Medulla oblongata (tissue), 1 donor: Measurements from ENCODE around the gene MYO3A.

Source experiments
- DNase-seq: peaks from one replicate; pipeline ENCODE4 v3.0.0-alpha.2; 2015; ENCODE audit errors: extremely low spot score

MYO3A gene

DNA sequence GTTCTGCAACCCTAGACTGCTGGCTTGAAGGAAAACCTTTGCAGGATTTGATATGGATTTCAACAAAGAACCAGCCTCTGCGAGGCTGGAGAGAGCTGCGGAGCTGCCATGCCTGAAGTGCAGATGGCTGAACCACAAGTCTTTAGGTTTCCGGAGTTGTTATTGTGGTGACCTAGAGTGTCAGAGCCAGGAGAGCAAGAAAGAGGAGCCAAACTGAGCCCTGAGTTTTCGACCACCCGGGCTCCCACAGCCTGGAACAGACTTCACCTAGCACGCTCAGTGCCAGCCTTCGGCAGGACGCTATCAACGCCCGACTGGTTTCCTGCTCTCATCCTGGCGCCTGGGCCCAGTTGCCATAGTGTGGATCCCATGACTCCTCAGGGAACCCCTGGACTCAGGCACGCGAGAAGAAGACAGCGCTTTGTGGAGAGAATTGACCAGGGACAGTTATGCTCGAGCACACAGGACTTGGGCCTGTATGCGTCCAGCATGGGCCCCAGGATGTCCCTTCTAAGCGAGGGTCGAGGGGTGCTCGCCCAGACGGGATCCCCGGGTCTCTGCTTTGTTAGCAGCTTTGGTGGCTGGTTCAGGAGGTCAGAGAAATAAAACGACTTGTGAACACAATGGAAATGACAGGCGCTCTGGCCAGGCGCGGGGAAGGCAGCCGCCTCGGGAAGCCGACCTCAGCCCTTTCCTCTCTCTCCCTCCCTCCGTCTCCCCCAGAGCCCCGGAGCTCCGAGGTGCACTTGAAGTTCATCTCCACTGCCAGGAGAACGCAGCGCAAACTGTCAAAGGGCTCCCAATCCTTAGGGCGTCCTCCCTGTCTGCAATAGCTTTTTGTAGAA is 280.7 kb downstream of the MYO3A start:
- no peak for DNase-seq

DNA sequence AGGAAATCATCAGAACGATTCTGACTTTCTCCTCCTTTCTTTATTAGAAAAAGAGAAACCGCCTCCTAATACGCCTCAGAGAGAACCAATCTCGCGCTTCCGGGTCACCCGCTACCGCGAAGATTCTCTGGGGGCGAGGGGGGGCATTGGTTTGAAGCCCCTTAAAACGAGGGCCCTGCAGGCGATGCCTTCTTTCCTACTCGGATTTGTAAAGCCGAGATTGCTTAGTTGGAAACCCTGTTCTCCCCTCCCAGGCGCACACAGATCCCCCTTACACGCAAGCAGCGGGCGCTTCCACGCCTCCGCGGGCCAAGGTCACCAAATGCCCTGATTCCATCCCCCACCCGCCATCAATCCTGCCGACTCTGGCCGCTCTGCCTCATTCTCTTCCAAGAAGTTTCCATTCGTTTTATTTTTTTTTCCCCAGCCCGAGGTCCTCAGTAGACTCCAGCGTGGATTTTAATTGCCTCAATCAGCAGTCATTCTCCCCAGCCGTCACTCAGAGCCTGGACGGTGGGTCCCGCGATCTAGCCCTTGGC is 281.4 kb downstream of the MYO3A start:
- DNase-seq: no peak

DNA sequence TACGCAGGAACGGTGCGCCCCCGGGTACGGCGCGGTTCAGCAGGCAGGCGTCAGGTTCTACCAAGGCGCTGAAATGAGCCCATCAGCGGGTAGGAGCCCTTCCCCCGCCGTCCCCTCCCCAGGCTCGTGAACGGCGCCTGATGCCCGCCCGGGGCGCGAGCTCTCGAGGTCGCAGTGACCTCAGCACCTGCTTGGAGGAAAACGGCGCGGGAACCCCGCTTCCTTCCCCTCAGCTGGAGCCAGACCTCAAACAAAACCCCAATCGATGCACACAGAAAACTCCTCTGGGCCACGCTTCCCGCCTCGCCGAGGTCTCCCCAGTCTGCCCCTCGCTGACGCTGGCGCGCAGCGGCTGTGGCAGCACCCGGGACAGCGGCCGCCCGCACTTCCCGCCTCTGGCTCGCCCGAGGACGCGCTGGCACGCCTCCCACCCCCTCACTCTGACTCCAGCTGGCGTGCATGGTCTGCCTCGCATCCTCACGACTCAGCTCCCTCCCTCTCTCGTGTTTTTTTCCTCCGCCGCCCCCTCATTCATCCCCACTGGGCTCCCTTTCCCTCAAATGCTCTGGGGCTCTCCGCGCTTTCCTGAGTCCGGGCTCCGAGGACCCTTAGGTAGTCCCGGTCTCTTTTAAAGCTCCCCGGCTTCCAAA is 282.0 kb downstream of the MYO3A start:
- DNase-seq: no peak

DNA sequence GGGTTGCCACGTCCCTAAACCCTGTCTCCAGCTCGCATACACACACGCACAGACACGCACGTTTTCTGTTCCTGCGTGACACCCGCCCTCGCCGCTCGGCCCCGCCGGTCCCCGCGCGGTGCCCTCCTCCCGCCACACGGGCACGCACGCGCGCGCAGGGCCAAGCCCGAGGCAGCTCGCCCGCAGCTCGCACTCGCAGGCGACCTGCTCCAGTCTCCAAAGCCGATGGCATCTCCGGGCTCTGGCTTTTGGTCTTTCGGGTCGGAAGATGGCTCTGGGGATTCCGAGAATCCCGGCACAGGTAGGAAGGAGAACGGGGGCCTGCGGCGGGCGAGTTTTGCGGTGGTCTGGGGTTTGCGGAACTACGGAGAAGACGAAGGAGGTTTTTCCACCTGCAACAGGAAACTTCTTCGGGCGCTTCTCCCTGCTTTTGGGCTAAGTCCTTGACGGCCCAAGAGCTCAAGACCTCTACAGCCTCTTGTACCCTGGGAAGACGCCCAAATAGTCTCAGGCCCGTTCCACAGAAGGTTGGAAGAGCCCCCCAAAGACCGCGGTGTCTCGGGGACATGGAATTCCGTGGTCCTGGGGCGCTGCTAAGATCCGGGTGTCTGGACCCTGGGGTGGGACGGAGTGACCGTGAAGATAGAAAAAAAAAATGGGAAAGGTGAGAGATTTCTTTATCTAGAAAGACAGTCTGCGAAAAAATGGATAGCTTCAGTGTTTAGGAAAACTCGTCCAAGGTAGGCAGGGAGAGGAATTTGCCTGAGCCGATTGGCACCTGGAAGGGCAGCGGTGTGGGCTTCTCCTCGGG is 282.8 kb downstream of the MYO3A start, which contains the start of gene GAD2:
TSS of gene GAD2 (plus strand) at position 190 of the 811 bp plus-strand sequence. CDS start at position 226, 36 bp downstream.
- no peak for DNase-seq

DNA sequence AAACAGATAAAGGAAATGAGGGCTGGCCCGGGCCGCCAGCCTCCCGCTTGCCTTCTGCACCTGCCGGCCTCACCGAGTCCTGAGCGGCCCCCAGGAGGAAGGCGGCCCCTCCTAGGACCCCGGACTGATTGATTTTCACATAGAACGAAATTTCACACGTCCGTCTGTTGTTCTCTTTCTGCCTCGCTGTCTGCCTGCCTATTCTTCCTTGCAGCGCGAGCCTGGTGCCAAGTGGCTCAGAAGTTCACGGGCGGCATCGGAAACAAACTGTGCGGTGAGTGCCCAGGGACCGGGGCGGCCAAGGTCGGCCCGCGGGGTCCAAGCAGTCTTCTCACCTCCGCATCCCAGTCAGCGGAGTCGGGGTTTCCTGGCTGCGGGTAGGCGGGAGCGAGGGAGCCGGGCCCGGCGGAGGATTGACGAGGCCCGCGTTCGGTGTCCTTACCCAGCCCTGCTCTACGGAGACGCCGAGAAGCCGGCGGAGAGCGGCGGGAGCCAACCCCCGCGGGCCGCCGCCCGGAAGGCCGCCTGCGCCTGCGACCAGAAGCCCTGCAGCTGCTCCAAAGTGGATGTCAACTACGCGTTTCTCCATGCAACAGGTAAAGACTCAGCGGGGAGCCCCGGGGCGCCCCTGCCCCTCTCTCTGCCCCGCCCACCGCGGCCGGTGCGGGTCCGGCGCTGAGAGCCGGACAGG is 283.5 kb downstream of the MYO3A start:
- no peak for DNase-seq

DNA sequence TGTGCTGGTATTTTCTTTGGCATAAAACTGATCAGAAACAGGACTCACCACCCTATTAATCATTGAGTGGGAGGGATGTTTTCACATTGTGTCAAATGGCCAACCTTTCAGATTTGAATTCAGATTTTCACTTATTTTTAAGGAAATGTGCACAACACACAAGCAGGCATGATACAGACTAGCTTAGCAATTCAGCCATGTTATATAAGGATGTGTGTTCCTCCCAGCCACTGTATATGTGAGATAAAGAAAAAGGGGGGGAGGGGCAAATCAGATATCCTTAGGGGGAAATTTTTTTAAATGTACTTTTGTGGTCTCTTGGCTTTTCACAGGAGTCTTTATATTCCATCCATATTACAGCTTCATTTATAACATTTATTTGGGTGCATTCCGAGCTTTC is 285.6 kb downstream of the MYO3A start:
- no peak for DNase-seq

DNA sequence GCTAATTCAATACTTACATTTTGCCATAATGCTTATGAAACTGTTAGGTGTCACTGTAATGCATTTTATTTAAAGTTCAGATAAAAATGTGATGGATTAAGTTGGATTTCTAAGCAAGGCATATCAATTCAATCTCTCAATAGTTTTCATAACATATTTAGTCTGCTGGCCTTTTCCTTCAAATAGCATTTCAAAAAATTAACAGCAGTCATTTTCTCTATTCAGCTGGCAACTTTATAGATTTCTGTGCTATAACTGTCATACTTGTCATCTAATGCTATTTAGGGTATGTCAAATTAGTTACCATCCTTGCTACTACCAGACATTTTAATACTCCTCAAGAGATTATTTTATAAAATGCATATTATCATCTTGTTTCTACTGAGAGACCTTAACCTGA is 286.9 kb downstream of the MYO3A start:
- no peak for DNase-seq

DNA sequence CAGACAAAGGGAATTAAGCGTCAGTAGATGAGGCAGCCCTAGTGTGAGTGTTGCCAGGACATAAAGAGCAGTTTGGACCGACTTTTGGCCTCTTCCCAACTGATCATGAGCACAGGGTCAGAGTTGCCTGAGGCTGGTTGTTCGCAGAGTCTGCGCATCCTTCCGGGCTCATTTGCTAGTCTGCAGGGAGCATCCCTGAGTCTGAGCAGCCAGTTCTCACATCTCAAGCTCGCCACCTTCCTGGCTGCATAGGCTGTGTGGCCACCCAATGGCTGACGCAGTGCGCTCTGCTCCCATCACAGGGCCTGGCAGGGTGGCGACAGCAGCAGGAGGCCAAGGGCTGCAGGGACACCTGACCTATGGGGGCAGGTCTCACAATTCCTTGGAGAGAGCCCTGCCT is 287.5 kb downstream of the MYO3A start:
- no peak for DNase-seq

DNA sequence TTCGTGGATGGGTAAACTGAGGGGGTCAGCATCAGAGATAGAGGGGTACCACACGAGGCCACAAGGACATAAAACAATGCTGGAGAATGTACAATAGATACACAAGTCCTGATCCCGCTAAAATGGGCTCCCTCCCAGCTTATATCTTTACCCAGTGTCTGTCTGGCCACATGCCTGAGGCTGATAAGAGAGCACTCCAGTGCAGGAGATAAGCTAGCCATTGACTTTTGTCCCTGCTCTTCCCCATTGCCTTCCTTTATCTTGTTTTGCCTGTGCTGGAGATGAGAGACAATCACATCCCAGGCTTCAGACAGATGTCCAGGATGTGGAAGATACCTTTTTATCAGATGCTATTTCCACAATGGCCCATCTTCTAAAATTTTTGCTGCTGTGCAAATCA is 288.5 kb downstream of the MYO3A start:
- no peak for DNase-seq

DNA sequence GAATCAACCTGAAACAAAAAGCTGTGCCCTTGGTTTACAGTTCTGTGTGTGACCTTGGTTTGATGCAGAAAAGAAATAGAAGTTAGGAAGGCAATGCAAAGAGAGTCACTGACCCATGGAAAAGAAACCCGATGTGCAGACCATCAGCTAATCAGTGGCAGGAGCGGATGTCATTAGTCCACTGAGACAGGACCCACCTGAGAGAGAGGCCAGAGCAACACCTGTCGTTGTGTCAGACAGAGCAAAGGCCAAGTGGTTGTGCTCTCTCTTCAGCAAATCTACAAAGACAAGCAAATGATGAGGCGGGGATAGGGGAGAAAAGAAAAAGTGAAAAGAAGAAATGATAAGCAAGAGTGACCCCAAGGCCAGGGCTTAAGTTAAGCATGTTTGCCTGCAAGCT is 291.3 kb downstream of the MYO3A start:
- DNase-seq: no peak

DNA sequence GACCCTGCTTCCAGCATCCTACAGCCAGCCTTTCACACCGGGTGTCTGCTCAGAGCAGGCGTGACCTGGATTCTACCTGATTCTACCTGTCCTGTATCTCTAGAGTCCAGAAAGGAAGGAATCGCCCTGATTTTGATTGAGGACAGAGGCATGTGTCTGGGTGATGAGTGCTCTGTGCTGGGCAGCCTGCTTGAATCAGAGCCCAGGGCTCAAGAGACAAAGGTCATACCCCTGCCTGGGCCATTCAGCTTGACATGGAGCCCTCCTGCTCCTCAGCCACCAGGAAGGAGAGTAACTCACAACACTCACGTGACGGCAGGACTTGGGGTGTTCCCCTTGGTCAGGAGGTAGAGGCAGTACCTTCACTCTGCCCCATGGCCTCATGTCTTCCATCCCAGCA is 293.8 kb downstream of the MYO3A start:
- DNase-seq: no peak

DNA sequence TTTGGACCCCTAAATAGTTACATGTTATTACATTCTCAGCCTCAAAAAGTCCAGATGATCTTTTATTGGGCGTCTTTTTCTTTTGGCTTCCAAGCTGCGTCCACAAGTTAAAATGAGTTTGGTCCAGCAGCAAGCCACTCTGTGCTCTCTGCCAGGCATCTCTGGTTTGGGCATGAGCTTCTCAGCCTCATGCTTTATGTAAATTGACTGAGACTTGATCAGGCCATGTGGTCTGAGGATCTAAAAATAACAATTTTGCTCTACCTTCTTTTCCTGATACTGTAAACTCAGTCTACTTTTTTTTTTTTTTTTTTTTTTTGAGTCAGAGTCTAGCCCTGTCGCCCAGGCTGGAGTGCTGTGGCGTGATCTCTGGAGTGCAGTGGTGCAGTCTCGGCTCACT is 298.1 kb downstream of the MYO3A start:
- no peak for DNase-seq

DNA sequence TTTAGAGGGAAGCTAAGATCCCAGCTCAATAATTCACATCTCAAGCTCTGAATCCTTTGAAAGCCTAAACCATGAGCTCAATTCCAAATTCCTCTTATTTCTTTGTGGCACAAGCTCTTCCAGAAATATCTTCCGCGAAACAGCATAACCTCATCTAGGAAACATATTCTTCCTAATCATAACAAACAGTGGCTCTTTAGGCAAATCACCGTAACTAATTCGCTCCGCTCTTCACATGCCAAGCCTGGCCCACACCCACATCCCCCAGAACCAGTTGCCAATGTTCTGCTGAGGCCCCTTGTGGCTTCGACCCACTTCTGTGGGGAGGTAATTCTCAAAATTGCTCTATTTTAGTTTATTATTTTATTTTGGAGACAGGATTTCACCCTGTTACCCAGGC is 301.7 kb downstream of the MYO3A start:
- DNase-seq: no peak

DNA sequence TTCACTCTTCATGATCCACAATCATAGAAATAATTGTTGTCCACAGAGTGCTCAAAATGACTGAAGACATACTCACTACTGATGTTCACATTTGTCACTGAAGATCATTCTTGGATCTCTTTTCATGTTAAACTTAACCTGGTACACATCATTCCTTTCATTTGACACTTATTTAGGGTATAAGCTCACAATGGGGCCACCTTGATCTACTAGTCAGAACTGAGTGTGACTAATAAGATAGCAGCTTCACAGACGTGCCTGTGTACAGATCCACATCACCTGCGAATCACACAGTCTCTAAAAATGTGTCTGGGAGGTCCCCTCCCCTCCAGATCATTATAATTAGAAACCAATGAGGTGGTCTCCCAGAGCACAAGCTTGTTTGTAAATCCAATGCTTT is 304.3 kb downstream of the MYO3A start:
- DNase-seq: no peak

DNA sequence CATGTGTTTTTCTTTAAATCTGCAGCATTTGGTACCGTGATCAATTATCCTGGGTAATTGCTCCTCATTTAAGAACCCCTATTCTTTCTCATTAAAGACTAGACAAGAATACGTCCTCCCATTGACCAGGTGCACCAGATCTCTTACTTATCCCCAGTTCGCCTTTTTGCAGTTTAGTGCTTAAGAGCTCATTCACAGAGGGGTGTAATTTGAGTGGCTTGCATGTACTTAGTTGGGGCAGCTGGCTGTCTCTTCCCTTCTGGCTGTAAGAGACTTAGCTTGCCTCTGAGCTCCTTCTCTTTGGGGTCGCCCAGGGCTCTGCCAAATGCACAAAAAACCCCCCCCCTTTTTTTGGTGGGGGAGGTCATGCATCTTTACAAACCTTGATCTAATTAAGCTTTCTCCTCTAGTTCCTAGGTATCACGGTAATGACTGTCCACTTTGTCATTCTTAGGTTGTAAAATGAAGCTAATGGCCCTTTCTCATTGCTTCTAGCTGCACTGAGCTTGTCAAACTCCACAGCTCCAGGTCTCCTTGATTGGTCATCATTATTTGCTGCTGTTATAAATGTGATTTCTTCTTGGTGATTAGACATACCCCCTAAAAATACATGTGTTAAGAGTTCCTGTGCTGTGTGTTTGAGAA is 308.8 kb downstream of the MYO3A start:
- DNase-seq: no peak

DNA sequence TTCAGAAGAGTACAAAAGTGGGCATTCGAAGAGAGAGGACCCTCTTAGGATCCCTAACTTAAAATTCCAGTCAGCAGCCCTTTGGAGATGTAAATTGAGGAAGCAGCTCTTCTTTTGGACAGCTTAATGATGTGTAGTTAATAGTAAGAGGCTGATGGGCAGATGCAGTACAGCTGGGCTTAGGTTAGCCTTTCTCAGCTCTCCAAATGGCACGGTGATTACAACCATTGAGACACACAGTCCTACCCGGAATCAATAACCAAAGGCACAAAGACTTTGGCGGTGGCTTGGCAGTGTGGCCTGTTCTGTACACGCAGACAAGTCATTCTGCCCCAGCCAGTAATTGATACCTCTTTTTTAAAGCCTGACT is 309.3 kb downstream of the MYO3A start:
- no peak for DNase-seq

DNA sequence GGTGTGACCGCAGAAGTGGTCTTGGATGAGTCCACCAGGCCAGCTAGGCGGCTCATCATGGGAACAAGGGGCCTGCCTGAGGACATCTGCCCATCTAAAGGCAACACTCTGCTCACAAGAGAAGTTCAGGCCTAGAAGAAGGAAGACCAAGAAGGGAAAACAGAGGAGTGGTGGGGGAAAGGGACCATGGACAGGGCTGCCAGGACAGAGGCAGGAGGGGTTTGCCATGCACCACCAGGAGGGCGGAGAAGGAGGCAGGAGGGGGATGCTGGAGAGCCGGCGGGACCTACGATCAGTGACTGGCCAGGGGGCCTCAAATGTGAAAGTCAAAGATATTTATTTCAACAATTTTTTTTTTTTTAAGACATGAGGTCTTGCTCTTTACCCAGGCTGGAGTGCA is 315.7 kb downstream of the MYO3A start:
- no peak for DNase-seq

DNA sequence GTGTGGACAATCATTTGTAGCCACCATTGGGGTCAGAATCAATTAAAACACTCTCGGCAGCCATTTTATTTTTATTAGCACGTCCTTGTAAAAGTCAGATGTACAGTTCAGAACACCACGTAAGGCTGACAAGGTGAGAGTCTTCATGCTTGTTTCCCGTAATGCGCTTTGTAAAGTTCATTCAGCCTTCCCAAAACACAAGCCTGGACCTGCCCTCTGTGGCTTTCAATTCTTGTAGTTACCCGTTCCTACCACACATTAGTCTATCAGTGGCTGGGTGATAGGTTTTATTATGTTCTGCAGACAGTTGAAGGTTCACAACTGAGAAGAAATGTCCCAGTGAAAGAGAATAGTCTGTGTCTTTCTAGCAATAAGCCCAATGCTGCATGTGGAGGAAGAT is 317.9 kb downstream of the MYO3A start:
- DNase-seq: no peak

DNA sequence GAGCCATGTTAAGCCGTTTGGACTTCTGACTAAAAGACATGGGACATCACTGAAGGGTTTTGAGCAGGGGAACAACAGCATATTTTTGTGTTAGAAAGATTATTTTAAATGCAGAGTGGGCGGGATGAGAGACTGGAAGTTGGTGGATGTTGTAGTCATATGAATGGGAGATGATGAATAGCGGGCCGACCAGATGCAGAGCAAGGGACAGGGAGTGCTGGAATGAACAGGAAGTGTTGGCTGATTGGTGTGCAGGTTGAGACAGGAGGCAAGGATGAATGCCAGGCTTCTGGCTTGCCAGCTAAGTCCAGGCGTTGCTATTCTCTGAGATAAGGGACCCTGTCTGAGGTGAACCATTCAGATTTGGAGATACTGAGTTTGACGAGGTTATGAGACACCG is 320.6 kb downstream of the MYO3A start:
- DNase-seq: no peak

DNA sequence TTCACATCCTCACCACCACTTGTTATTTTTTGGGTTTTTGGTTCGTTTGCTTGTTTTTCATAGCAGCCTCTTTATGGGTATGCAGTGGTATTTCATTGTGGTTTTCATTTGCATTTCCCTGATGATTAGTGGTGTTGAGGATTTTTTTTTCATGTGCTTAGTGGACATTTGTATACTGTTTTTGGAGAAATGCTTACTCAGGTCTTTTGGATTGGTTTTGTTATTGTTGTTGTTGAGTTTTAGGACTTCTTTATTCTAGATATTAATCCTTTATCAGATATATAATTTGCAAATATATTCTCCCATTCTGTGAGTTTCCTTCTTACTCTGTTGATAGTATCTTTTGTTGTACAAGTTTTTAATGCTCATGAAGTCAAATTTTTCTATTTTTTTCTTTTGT is 325.3 kb downstream of the MYO3A start:
- DNase-seq: no peak
